ENCODE measurements around the gene ADAMTSL4.
"Not testable (repeated sequence)": the region's sequence is repeated elsewhere in the genome, so short reads cannot be mapped to it uniquely, and the experiment has no call there.

ADAMTSL4 gene

GRCh38 chr1:150598346-150598745, 49.1 kb downstream of the ADAMTSL4 start:
- DNase-seq, result not testable (repeated sequence)

DNA sequence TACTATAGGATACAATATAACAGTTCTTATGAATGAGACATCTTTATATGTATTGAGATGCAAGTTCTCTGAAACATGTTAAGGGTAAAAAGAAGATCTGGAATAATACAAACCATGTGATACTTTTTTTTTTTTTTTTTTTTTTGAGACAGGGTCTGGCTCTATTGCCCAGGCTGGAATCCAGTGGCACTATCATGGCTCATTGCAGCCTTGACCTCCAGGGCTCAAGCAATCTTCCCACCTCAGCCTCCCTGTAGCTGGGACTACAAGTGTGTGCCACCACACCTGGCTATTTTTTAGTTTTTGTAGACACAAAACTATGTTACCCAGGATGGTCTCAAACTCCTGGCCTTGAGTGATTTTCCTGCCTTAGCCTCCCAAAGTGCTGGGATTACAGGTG, 52.3 kb downstream of the ADAMTSL4 start:
- DNase-seq, result no peak

- DNase-seq, result not testable (repeated sequence)
These were observed 53.2 kb downstream of the ADAMTSL4 start for GRCh38 chr1:150602372-150602771.

- DNase-seq, result no peak
These were observed 54.5 kb downstream of the ADAMTSL4 start for GRCh38 chr1:150603711-150604110.

GRCh38 chr1:150604226-150604588, 55.0 kb downstream of the ADAMTSL4 start:
- DNase-seq, result no peak

DNA sequence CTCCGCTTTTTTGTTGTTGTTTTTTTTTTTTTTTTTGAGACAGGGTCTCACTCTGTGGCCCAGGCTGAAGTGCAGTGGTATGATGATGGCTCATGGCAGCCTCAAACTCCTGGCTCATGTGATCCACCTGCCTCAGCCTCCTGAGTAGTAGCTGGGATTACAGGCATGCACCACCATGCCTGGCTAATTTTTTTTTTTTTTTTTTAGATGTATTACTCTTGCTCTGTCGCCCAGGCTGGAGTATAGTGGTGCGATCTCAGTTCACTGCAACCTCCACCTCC, 56.2 kb downstream of the ADAMTSL4 start:
- DNase-seq, result not testable (repeated sequence)

DNA sequence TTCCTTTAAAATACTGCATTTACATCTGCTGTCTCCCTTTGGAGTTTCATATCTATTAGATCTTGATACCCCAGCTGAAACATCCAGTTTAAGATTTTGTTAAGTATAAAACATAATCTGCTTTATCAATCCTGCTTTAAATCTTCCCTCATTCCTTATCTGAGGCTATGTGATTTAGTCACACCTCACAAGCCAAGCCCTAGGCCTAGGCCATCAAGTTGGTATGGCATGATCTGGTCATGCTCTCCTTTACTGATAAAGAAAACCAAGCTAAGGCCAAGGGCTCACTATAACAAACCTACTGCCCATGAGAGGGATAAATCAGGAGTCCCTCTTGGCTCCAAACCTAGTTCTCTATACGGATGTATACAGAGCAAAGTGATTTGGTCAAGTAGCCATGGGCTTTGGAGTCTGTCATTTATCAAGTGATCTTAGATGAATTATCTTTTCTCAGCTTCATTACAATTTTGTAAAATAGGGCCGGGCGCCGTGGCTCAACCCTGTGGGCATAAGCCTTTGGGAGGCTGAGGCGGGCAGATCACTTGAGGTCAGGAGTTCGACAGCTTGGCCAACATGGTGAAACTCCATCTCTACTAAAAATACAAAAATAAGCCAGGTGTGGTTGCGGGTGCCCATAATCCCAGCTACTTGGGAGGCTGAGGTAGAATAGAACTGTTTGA, 57.4 kb downstream of the ADAMTSL4 start:
- DNase-seq, result no peak

DNA sequence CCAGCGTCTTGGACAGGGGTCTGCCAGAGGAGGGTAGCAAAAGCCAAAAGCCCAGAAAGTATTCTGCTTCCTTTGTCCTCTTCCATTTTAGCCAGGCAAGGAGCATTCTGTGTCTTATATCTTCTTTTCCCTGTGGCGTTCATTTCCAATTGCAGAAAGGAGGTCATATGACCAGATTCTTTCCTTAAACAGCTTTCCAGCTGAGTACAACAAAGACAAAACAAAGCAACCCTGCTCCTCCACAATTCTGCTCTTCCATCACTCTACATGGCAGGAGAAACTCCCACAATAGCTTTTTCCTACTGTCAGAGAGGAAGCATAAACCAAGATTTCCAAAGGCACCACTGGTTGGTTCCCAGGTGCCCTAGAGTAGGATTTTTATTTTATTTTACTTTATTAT, 60.5 kb downstream of the ADAMTSL4 start:
- no peak for DNase-seq
